WTC11 (cell line): ENCODE data around the gene SLC22A7.

ENCODE experiments used
- ATF1 ChIP-seq: sonication (generic); formaldehyde crosslinking; IDR thresholded peaks from 2 replicates; pipeline ENCODE4 v1.8.1; 2023; ENCODE audit warnings: mild to moderate bottlenecking, moderate library complexity, missing genetic modification reagents
- CTCF ChIP-seq: fragments of 200-600 bp; IDR thresholded peaks from 2 replicates; pipeline ENCODE4 v1.8.0; 2022; ENCODE audit warnings: antibody characterized with exemption
- ERG ChIP-seq: fragments of 250-450 bp; sonication (Bioruptor Pico); IDR thresholded peaks from 2 replicates; pipeline ENCODE4 v1.8.0; 2021; ENCODE audit warnings: mild to moderate bottlenecking
- FOXK1 ChIP-seq: sonication (generic); formaldehyde crosslinking; IDR thresholded peaks from 2 replicates; pipeline ENCODE4 v1.8.0; 2022; ENCODE audit warnings: mild to moderate bottlenecking, moderate library complexity, missing genetic modification reagents
- FOXP4 ChIP-seq: sonication (generic); formaldehyde crosslinking; IDR thresholded peaks from 2 replicates; pipeline ENCODE4 v1.8.0; 2022; ENCODE audit warnings: mild to moderate bottlenecking, missing genetic modification reagents
- GABPB1 ChIP-seq: sonication (generic); formaldehyde crosslinking; IDR thresholded peaks from 2 replicates; pipeline ENCODE4 v1.8.1; 2023; ENCODE audit warnings: mild to moderate bottlenecking, missing genetic modification reagents
- HMGXB4 ChIP-seq: sonication (generic); formaldehyde crosslinking; IDR thresholded peaks from 2 replicates; pipeline ENCODE4 v1.8.1; 2023; ENCODE audit warnings: mild to moderate bottlenecking, moderate library complexity, missing genetic modification reagents
- JUN ChIP-seq: sonication (generic); formaldehyde crosslinking; IDR thresholded peaks from 2 replicates; pipeline ENCODE4 v1.8.0; 2023; ENCODE audit warnings: mild to moderate bottlenecking, missing genetic modification reagents
- MAX ChIP-seq: sonication (generic); formaldehyde crosslinking; IDR thresholded peaks from 2 replicates; pipeline ENCODE4 v1.8.0; 2022; ENCODE audit warnings: mild to moderate bottlenecking, missing genetic modification reagents
- STAT6 ChIP-seq: sonication (generic); formaldehyde crosslinking; conservative IDR thresholded peaks from 2 replicates; pipeline ENCODE4 v1.8.1; 2023; ENCODE audit warnings: mild to moderate bottlenecking, low read depth, missing genetic modification reagents, moderate library complexity
- TEAD4 ChIP-seq: sonication (generic); formaldehyde crosslinking; IDR thresholded peaks from 2 replicates; pipeline ENCODE4 v1.8.0; 2022; ENCODE audit warnings: mild to moderate bottlenecking, missing genetic modification reagents
- USF2 ChIP-seq: sonication (generic); formaldehyde crosslinking; IDR thresholded peaks from 2 replicates; pipeline ENCODE4 v1.8.1; 2023; ENCODE audit warnings: mild to moderate bottlenecking, missing genetic modification reagents, moderate library complexity
- ZNF532 ChIP-seq: fragments of 250-450 bp; sonication (Bioruptor Pico); IDR thresholded peaks from 2 replicates; pipeline ENCODE4 v1.9.0; 2021; ENCODE audit warnings: mild to moderate bottlenecking, borderline replicate concordance

GRCh38 chr6:43253401-43253800 is 44.7 kb upstream of the SLC22A7 start:
- no peak for TF ChIP-seq CTCF
- no peak for TF ChIP-seq TEAD4 (CRISPR knock-in tag)
- no peak for TF ChIP-seq FOXK1 (CRISPR knock-in tag)
- TF ChIP-seq GABPB1 (CRISPR knock-in tag), result no peak
- TF ChIP-seq ZNF532 (CRISPR knock-in tag), result no peak
- TF ChIP-seq JUN (CRISPR knock-in tag), result no peak
- no peak for TF ChIP-seq MAX (CRISPR knock-in tag)
- no peak for TF ChIP-seq STAT6 (CRISPR knock-in tag)
- no peak for TF ChIP-seq ERG (CRISPR knock-in tag)
- TF ChIP-seq FOXP4, result no peak
- no peak for TF ChIP-seq USF2 (CRISPR knock-in tag)
- TF ChIP-seq HMGXB4 (CRISPR knock-in tag), result no peak
- TF ChIP-seq ATF1 (CRISPR knock-in tag), result no peak
